Caki2 (cell line): ENCODE measurements around the gene NANOS3. TPM values are rescaled to one million over a fixed set of nuclear protein-coding genes. Genes with fewer than 3 reads are reported as not detected.
A peak's percentile ranks its signal among the peaks of the same experiment; 100 is the strongest.

Experiments
- DNase-seq: peaks from one replicate; pipeline ENCODE4 v3.0.0-alpha.2; 2015; ENCODE audit warnings: low read depth
- in situ Hi-C: cut with HindIII; loops from 2 replicates; pipeline ENCODE4 v1.10.0; 2016; ENCODE audit warnings: low sequenced_read_pairs, low pct_unique_long_range_greater_than_20kb, mixed read lengths
- total RNA-seq: library from RNA; depleted of rRNA; stranded (reverse); fragments of >200 nt; shearing (Covaris generic); gene quantifications from 2 replicates; pipeline ENCODE4 v1.2.3, GENCODE V29; 2014; ENCODE audit warnings: low replicate concordance; rRNA removed

Gene NANOS3
- not detected in 2 replicates for total RNA-seq

DNA sequence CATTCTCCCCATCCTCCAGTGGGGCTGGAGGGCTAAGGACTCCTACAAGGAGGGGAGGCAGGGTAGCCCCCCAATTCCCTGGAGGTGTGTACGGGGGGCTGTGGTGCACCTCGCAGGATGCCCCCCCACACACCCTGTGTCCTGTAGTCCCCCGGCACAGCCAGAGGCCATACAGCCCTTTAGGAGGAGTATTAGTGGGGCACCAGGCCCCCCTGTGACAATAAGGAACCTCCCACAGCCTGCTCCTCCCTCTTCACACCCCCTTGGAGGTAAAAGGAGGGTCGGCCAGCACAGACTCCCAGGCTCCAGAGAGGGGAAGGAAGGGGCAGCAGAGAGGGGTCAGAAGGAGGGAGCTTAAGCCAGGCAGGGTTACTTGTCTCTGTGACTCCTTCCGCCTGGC lies at the start of gene NANOS3:
TSS of gene NANOS3 (plus strand) at position 301 of the 400 bp plus-strand sequence. CDS start 115 bp downstream, outside the sequence.
- no peak for DNase-seq
- in situ Hi-C loops = no loop called here

DNA sequence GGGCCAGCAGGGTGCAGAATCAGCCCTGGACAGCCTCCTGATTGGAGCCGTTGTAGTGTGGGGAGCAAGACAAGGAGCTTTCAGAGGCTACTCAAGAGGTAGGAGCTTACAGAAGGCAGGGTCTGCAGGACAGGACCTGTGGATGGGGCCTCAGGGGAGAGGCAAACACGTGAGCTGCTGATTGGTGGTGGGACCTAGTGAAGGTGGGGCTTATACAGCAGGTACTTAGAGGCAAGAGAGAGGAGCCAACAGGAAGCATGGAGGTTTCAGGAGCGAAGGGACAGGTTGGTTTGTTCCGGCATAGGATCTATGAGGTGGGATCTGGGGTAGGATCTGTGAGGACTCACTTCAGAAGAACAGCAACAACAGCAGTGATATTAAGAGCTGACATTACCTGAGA lies 49.3 kb upstream of the NANOS3 start:
- DNase-seq = no peak
- in situ Hi-C loops = no loop called here

DNA sequence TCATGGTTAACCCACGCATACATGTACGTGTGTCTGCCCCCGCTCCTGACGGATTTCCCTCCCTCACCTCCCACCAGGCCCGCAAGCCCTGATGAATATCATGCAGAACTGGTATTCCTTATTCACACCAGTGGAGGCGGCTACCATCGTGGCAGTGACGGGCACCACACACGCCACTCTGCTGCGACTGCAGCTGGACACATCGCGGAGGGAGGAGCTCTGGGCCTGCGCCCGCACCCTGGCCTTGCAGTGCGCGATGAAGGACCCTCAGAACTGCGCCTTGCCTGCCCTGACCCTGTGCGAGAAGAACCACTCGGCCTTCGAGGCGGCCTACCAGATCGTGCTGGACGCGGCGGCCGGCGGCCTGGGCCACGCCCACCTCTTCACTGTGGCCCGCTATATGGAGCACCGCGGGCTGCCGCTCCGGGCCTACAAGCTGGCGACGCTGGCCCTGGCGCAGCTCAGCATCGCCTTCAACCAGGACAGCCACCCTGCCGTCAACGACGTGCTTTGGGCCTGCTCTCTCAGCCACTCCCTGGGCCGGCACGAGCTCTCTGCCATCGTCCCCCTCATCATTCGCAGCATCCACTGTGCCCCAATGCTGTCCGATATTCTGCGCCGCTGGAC lies 46.7 kb upstream of the NANOS3 start:
- no peak for DNase-seq
- in situ Hi-C loops = no loop called here

DNA sequence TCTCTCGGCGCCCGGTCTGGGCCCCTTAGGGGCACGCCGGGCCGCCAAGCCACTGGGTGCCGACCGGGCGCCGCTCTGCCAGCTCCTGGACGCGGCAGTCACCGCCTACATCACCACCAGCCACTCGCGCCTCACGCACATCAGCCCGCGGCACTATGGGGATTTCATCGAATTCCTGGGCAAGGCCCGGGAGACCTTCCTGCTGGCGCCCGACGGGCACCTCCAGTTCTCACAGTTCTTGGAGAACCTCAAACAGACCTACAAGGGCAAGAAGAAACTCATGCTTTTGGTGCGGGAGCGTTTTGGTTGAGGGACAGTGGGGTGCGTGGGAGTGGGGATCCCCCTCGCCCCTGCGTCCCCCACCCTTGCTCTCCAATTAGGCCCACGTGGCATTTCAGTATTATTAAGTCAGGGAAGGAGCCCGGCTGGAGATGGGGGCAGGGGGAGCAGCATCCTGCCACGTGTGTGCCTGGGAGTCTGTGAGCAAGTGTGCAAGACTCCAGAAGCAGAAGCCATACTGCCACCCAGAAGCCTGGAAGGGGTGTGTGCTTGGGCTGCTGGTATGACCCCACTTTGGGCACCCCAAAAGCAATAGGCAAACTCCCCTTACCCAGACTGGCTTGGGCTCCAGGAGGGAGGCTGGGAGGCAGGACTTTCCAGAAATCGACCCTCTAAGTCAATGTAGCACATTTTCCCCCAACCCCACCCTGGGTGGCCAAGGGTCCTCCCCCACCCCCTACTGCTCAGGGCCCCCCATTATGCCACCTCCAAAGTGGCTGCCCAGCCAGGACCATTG lies 46.0 kb upstream of the NANOS3 start:
- in situ Hi-C loops = no loop called here
- DNase-seq = no peak

DNA sequence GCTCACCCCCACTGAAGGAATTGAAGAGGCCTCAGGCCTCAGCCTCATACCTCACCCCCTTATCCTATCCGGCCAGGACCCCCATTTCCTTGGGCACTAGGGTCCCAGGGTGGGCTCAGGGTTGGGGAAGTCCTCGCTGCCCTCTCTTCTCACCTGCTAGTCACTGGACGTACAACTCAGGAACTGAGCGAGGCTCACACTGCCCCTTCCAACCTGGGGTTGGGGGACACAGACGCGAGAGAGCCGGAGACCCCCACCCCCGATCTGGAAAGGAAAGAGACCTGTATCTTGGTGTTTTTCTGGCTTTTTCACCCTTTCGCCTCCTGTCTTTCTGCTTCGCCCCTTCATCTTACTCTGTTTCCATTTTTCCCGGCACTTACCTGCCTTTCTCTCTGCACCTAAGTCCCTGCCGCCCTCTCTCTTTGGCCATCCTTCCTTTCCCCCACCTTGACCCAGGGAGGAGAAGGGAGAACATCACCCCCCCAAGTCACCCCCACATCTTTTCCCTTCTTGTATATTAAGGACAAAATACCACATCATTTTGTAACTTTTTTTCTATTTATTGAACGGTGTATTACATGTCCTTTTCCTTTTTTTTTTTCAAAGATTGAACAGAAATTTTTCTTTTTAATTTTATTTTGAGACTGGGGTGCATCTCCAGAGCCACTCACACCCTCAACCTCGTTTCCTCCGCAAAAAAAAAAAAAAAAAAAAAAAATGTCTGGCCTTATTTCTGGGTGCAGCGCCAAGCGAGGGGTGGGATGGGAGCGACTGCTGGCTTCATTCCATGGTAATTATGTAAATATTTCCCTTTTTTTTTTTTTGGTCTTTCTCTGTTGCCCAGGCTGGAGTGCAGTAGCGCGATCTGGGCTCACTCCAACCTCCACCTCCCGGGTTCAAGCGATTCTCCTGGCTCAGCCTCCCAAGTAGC lies 45.1 kb upstream of the NANOS3 start:
- no peak for DNase-seq
- in situ Hi-C loops = no loop called here

DNA sequence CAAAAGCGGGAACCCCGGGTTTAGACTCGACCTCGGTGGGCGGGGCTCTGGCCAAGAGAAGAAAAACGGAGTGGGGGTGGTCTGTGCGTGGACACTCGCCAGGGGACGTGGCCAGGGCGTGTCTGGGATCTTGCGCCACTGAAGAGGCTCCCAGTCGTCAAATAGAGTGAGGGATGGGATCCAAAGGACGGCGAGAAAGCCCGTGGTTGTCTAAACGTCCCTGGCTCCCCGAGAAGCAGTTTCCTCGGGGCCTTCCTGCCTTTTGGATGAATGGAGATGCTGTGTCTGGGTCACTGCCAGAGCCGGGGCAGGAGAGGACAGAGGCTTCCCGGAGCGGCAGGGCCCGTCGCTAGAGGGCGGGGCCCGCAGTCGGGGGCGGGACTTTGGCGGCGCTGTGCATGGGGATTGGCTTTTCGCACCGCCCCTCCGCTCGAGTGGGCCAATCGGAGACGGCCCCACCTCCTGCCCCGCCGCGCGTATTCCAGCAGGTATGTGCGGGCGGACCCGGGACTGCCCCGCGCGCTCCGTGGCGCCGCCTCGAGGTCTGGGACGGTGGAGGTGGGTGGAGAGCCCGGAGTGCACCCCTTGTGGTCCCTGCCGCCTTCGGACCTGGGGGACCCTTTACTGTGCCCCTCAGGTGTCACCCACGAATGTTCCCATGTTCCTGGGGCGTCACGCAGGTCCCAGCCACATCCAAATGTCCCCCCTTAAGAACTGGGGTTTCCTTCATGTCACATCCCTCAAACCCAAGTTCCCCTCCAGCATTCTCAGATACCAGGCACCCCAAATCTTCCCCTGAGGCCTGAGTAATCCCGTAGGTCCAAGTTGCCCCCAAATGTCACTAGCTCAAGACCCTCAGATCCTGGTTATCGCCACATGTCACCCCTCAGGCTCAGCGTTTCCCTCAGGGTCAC lies 43.3 kb upstream of the NANOS3 start:
- in situ Hi-C loops = no loop called here
- peak; percentile 93 for DNase-seq

DNA sequence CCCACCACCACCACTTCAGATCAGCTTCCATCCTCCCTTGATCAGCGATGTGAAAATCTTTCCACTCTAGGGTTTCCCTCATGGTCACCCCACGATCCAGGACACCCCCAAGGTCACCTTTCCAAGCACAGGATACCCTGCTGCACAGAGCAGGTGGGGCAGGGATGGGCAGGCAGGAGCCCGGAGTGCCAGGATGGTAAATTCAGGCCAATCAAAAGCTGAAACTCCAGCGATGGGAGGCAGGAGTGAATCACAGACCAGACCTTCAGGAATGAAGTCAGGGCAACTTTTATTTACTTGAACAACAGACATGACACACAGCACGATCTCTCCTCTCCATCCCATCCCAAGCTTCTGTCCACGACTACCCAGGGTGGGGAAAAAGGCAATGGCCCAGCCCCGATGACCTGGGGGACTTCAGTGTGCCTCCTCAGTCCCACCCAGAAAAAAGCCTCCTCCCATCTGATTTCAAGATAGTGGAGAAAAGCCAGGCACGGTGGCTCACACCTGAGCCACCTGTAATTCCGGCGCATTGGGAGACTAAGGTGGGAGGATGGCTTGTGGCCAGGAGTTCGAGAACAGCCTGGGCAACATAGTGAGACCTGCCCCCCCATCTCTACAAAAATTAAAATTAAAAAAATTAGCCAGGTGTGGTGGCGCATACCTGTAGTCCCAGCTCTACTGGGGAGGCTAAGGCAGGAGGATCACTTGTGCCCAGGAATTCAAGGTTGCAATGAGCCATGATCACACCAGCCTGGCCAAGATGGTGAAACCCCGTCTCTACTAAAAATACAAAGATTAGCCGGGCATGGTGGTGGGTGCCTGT lies 42.5 kb upstream of the NANOS3 start:
- DNase-seq = peak; percentile 82
- in situ Hi-C loops = no loop called here

DNA sequence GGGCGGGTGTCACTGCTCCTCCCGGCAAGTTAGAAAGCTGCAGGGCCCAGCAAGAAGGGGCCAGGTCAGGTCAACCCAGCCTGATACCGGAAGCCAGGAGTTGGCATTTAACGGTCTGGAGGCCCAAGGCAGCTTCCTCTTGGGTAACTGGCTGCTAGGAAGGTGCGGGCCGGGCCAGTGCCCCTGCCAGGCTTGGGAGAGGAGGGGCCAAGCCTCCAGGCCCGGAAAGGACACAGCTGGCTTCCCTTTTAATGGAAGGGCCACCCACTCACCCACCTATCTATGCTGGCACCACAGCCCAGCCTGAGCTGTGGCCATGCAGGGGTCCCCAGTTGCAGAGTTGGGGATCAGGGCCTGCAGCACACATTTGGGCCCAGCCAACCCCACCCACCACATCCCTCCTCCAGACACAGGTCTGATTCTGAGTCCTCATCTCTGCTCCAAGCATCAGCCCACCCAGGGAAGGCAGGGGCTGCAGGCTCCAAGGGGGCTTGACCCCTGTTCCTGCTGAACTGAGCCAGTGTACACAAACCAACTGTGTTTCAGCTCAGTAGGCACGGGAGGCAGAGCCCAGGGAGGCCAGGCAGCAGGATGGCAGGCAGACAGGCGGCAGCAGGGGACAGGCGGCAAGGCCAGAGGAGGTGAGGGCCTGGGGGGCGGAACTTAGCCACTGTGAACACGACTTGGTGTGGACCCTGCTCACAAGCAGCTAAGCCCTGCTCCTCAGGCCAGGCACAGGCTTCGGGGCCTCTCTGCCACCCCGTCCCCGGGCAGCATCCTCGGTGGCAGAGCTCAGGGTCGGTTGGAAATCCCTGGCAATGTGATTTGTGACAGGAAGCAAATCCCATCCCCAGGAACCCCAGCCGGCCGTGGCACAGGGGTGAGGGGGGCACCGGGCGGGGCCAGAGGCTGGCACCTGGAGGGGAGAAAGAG lies 40.9 kb upstream of the NANOS3 start:
- in situ Hi-C loops = no loop called here
- peak; percentile 51 for DNase-seq

DNA sequence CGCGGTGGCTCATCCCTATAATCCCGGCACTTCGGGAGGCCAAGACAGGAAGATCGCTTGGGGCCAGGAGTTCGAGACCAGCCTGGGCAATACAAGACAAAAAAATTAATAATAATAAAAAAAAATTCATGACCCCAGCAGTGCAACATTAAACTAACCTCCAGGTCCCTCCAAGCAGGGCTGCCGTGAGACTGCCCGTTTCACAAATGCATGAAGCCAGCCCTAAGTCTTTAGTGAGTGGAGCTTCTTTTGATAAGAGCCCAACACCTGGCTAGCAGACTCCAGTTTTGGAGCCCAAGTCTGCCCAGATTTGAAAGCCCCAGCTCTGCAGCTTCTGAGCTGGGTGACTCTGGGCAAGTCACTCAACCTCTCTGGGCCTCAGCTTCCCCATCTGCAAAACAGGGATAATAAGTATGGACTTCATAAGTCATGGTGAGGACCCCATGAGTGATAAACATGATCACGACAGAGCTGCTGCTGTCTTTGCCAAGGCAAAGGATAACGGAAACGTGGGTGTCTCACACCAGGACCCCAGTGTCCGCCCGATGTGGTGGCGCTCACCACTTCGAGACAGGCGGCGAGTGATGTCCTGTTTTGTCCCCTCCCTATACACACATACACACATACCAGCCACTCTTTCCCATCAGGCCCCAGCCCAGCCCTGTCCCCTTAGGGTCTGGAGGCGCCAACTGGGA lies 38.4 kb upstream of the NANOS3 start:
- in situ Hi-C loops = no loop called here
- no peak for DNase-seq

DNA sequence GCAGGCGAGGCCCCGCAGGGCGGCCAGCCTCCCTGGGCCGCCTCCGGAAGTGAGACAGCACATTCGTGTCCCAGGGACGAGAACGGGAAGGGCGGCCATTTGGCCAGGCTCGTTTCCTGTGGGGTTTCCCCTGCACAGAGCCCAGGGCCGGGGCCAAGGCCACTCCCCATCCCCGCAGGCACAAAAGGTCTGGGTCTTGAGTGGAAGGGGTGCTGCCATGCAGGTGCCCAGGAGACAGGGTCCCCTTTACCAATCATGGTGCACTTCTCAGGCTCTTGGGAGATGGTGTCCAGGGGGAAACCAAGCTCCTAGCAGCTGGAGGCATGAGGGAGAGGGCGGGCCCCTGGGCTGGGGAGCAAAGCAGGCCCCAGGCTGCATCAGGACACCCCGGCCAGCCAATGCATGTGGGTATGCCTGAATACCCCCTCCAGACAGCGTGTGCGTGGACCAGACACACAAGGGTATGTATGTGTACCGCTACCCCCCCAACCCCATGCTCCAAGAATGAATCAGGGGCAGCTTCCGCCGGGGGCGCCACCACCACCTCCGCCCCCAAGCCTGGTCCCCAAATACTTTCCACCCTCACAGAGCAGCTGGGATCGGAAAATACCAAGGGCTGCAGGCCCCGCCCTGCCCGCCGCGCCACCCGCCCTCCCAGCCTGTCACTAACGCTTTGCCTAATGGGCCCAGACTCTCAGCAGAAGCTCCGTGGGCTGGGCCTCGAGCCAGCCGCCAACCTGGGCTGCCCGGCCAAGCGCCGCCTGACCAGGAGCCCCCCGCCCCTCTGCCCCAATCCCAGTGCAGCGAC lies 37.6 kb upstream of the NANOS3 start:
- DNase-seq = peak; percentile 93
- in situ Hi-C loops = no loop called here

DNA sequence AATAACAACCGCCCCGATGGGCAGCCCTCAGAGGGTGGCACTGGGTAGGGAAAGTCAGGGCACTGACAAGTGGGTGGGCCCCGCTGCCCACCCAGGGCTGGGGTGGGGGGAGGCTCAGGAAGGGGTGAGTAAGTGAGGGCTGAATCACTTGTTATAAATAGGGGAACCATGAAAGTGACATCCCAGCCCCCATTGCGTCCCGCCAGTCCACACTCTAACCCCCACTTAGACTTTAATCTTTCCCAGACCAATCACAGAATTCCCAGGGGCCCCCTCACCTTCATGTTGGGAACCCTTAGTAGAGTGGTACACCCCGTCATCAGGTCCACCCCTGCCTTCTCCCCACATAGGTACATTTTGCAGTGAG lies 37.0 kb upstream of the NANOS3 start:
- in situ Hi-C loops = no loop called here

DNA sequence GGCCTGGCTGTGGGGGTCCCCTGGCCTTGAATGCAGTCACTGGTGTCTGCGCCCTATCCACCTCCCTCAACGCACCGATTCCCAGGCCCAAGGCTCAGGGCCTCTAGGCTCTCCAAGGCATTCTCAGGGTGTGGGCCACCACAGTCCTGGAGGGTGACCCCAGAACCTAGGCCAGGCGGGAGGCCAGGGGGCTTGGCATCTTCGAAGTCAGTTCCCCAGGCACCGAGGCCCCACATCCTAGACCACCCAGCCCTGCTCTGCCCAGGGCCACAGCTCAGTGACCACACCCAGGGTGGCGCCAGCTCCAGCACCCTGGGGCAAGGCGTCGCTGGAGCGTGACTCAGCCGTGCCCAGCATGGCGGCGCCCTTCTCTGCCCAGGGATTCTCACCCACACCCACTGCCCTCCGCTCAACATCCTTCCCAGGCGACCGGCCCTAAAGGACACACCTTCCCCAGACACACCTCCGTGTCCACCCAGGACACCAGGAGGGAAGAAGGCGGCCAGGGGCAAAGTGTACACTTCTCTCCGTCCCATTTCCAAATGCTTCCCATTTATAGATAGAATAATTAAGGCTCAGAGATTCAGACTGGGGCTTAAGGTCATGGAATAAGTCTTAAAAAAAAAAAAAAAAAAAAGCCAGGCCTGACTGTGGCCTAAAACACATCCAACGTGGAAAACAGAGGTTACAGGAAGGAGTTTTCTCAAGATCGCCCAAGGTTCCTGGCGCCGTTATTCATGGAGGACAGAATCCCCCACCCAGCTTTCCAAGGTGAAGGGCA lies 36.4 kb upstream of the NANOS3 start:
- DNase-seq = peak; percentile 92
- in situ Hi-C loops = no loop called here

More for the DNA sequence above, 37.0 kb upstream of the NANOS3 start:
- DNase-seq = no peak

DNA sequence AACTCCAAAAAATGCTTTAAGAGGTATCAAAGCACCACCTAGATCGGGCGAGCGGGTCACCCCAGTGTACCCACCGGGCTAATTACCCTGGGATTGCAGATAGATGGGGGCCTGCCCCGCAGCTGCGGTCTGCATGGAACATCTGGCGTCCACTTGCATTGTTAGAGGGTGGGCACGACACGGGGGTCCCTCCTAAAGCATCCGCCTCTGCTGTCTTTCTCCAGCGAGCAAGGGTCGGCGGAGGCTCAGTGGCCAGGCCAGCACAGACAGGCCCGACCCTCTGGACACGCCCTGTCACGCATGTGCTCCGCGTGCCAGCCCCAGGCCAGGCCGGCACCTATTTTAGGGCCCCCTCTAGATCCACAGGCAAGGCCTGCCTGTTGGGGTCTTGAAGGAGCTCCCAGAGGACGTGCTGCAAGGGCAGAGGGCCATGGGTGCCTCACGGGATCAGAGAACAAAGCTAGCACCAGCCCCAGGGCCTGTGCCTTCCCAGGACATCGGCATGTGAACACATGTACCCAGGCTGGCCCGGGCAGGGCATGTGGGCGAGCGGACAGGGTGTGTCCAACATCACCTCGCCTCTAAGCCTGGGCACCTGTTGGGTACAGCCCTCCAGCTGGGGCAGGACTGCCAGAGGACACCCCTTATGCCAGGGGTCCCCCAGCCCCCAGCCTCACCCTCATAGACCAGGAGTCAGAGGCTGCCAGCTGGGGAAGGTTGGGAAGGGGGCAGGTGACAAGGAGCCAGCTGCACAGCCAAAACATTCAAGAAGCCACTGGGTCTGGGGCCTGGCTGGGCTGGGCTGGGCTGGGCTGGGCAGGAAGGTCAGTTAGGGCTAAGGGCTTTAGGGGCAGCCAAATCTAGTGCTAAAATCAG lies 35.6 kb upstream of the NANOS3 start:
- in situ Hi-C loops = no loop called here
- DNase-seq = peak; percentile 75
